GM12878 (cell line): ENCODE results near the gene MRPS27. TPM values are rescaled to one million over a fixed set of nuclear protein-coding genes. Genes with fewer than 3 reads are reported as not detected.

Experiments
- CBX3 ChIP-seq: fragments of 200-600 bp; sonication (generic); IDR thresholded peaks from 2 replicates; pipeline ENCODE4 v1.6.1; 2016; ENCODE audit warnings: low read depth, borderline replicate concordance
- CEBPZ ChIP-seq: fragments of 150-350 bp; IDR thresholded peaks from 2 replicates; pipeline ENCODE4 v1.6.1; 2016; ENCODE audit warnings: low read depth, low read length
- E2F4 ChIP-seq: IDR thresholded peaks from 2 replicates; pipeline ENCODE4 v1.6.1; 2012; ENCODE audit warnings: low read depth, low read length, improper control_type of control experiment
- ELK1 ChIP-seq: IDR thresholded peaks from 2 replicates; pipeline ENCODE4 v1.6.1; 2012; ENCODE audit warnings: low read depth, low read length, improper control_type of control experiment
- ESRRA ChIP-seq: IDR thresholded peaks from 2 replicates; pipeline ENCODE4 v1.6.1; 2012; ENCODE audit warnings: mild to moderate bottlenecking, low read length, improper control_type of control experiment
- KAT2A ChIP-seq: conservative IDR thresholded peaks from 2 replicates; pipeline ENCODE4 v1.6.1; 2011; ENCODE audit warnings: low read depth, low read length; ENCODE audit not compliant: control insufficient read depth
- KLF5 ChIP-seq: fragments of 450-650 bp; IDR thresholded peaks from 2 replicates; pipeline ENCODE4 v1.6.1; 2014; ENCODE audit warnings: mild to moderate bottlenecking; ENCODE audit not compliant: partially characterized antibody
- MAX ChIP-seq: IDR thresholded peaks from 2 replicates; pipeline ENCODE4 v1.6.1; 2012; ENCODE audit warnings: low read depth, low read length, improper control_type of control experiment
- MEF2B ChIP-seq: fragments of 450-650 bp; IDR thresholded peaks from 2 replicates; pipeline ENCODE4 v1.6.1; 2018; ENCODE audit warnings: mild to moderate bottlenecking, moderate library complexity; ENCODE audit not compliant: partially characterized antibody, poor library complexity, severe bottlenecking
- NFXL1 ChIP-seq: fragments of 450-650 bp; IDR thresholded peaks from 2 replicates; pipeline ENCODE4 v1.6.1; 2017; ENCODE audit warnings: antibody characterized with exemption, mild to moderate bottlenecking, borderline replicate concordance
- NR2C2 ChIP-seq: IDR thresholded peaks from 2 replicates; pipeline ENCODE4 v1.6.1; 2011; ENCODE audit warnings: borderline replicate concordance, low read depth; ENCODE audit not compliant: control insufficient read depth, insufficient read length
- POLR2AphosphoS5 ChIP-seq: IDR thresholded peaks from 2 replicates; pipeline ENCODE4 v1.6.1; 2011; ENCODE audit warnings: mild to moderate bottlenecking, low read length, inconsistent platforms
- RELA ChIP-seq: fragments of 450-650 bp; IDR thresholded peaks from 2 replicates; pipeline ENCODE4 v1.8.0; 2014; ENCODE audit warnings: borderline replicate concordance; ENCODE audit not compliant: partially characterized antibody
- SPI1 ChIP-seq: IDR thresholded peaks from 2 replicates; pipeline ENCODE4 v1.6.1; 2011; ENCODE audit warnings: low read depth, mild to moderate bottlenecking, low read length, moderate library complexity, borderline replicate concordance; ENCODE audit not compliant: insufficient read depth
- SUPT20H ChIP-seq: IDR thresholded peaks from 2 replicates; pipeline ENCODE4 v1.6.1; 2011; ENCODE audit warnings: low read depth, mild to moderate bottlenecking, low read length, moderate library complexity, borderline replicate concordance; ENCODE audit not compliant: control insufficient read depth
- ZNF384 ChIP-seq: IDR thresholded peaks from 2 replicates; pipeline ENCODE4 v1.6.1; 2012; ENCODE audit warnings: low read depth, mild to moderate bottlenecking, low read length, improper control_type of control experiment, borderline replicate concordance
- ZNF687 ChIP-seq: fragments of 450-650 bp; IDR thresholded peaks from 2 replicates; pipeline ENCODE4 v1.6.1; 2017; ENCODE audit warnings: mild to moderate bottlenecking, moderate library complexity
- polyA plus RNA-seq, 11 experiments: library from polyadenylated mRNA; depleted of rRNA in 4 of 11; unstranded in 6 of 11; stranded (reverse) in 5 of 11; fragments of >200 nt; fragmentation: Nextera tagmentation in 4 of 11; fragmentation: Illumina TruSeq in 1 of 11; extraction: Ambion mirVana in 4 of 11; extraction: Trizol in 1 of 11; gene quantifications; 1 replicate in 1 of 11; 2 replicates in 10 of 11; pipeline versions ENCODE4 v1.2.1 to v1.2.3, GENCODE V29; 2011 to 2016; ENCODE audit warnings: inconsistent platforms in 2 of 11, missing spikeins in 2 of 11, low read depth in 1 of 11
- total RNA-seq, 4 experiments: library from RNA; depleted of rRNA in 3 of 4; stranded (reverse); fragments of >200 nt in 3 of 4; fragmentation: Illumina TruSeq in 1 of 4; extraction: Trizol in 1 of 4; gene quantifications; 2 replicates each; pipeline versions ENCODE4 v1.2.1 to v1.2.3, GENCODE V29; 2013 to 2021

Gene MRPS27
- total and polyA plus RNA-seq, 10 of the 15 experiments (the other 5 are each of a cell fraction or from before 2014, with no cell fraction given), result 61.0 to 128 (median 93.0) TPM

- peak; percentile 76 for TF ChIP-seq MAX
- TF ChIP-seq NFXL1, result no peak
- no peak for TF ChIP-seq KAT2A
- no peak for TF ChIP-seq NR2C2
- TF ChIP-seq SUPT20H, result no peak
- peak; percentile 59 for TF ChIP-seq ZNF687
- no peak for TF ChIP-seq CEBPZ
- TF ChIP-seq KLF5, result peak; percentile 45
- no peak for TF ChIP-seq ELK1
- TF ChIP-seq E2F4, result 0 out of 2 replicates have a peak, but pooled peaks have one; percentile 26
- peak; percentile 37 for TF ChIP-seq MEF2B
- no peak for TF ChIP-seq ZNF384
- TF ChIP-seq SPI1, result no peak
- TF ChIP-seq POLR2AphosphoS5, result peak; percentile 97
- TF ChIP-seq ESRRA, result no peak
- TF ChIP-seq CBX3, result no peak
- peak; percentile 29 for TF ChIP-seq RELA
Measured at GRCh38 chr5:72307968-72308852, 11.8 kb downstream of the MRPS27 start (continued).
